ENCODE measurements around the gene TCF3. TPM values are rescaled to one million over a fixed set of nuclear protein-coding genes. Genes with fewer than 3 reads are reported as not detected.
A peak's percentile ranks its signal among the peaks of the same experiment; 100 is the strongest.

Gene TCF3
- total and polyA plus RNA-seq, 2 donors: 76.0 to 81.2 TPM

GRCh38 chr19:1612114-1613086 is 40.0 kb downstream of the TCF3 start:
- peaks cover 0 to 7% of the 10 kb centered on the region in 2 donors for H3K9me3 ChIP-seq (ENCODE audit: control insufficient read depth in 2 of 2, insufficient read depth in 1 of 2, low read length in 1 of 2)
- H3K4me3 ChIP-seq (ENCODE audit: low read length in 2 of 2): no peak overlapping the region
- H3K27me3 ChIP-seq (ENCODE audit: control insufficient read depth in 2 of 2, insufficient read depth in 1 of 2, low read length in 1 of 2): no peaks in the 10 kb centered on the region
- H3K36me3 ChIP-seq (ENCODE audit: control insufficient read depth in 2 of 2, insufficient read depth in 2 of 2, low read length in 1 of 2): peaks cover 72 to 82% of the 10 kb centered on the region in 2 donors
- DNase-seq (ENCODE audit: low read depth in 6 of 9, low spot score in 9 of 9): no peak
- H3K27ac ChIP-seq (ENCODE audit: low read depth in 1 of 2, low read length in 1 of 2): no peak overlapping the region
- 99% methylated on average over 39 of the region's 39 CpGs for WGBS
- peaks cover 2 to 18% of the 10 kb centered on the region in 2 donors for H3K4me1 ChIP-seq (ENCODE audit: control insufficient read depth in 2 of 2, insufficient read depth in 2 of 2, low read length in 2 of 2)

- no peak for DNase-seq (ENCODE audit: low read depth in 6 of 9, low spot score in 9 of 9)
- Histone ChIP-seq H3K9me3 (ENCODE audit: control insufficient read depth in 2 of 2, insufficient read depth in 1 of 2, low read length in 1 of 2) (peaks cover 0 to 7% of the 10 kb centered on the region in 2 donors), H3K27ac (ENCODE audit: low read depth in 1 of 2, low read length in 1 of 2) (no peak overlapping the region), H3K36me3 (ENCODE audit: control insufficient read depth in 2 of 2, insufficient read depth in 2 of 2, low read length in 1 of 2) (peaks cover 62 to 72% of the 10 kb centered on the region in 2 donors), H3K4me1 (ENCODE audit: control insufficient read depth in 2 of 2, insufficient read depth in 2 of 2, low read length in 2 of 2) (peaks cover 3 to 22% of the 10 kb centered on the region in 2 donors), H3K27me3 (ENCODE audit: control insufficient read depth in 2 of 2, insufficient read depth in 1 of 2, low read length in 1 of 2) (no peaks in the 10 kb centered on the region), H3K4me3 (ENCODE audit: low read length in 2 of 2) (no peak overlapping the region)
- WGBS: 97% methylated on average over 15 of the region's 15 CpGs
Measured at GRCh38 chr19:1611353-1611752, 41.1 kb downstream of the TCF3 start.

DNA sequence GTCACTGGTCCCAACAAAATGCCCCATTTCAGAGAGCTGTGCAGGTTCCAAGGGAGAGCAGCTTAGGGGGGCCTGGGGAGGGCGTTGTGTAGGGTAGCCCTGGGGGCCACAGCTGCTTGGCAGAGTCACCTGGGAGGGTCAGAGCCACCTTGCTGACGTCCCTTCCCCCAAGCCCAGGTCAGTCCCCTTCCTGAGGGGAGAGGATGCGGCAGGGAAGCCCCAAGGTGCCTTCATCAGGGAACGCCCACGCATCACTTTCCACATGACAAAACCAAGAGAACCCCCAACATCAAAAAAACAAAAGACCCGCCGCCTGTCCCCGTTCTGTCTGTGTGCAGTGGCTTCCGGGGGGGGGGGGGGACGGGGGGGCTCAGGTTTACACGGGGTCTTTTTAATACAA is 41.8 kb downstream of the TCF3 start:
- peaks cover 7 to 29% of the 10 kb centered on the region in 2 donors for H3K4me1 ChIP-seq (ENCODE audit: control insufficient read depth in 2 of 2, insufficient read depth in 2 of 2, low read length in 2 of 2)
- H3K27me3 ChIP-seq (ENCODE audit: control insufficient read depth in 2 of 2, insufficient read depth in 1 of 2, low read length in 1 of 2): no peaks in the 10 kb centered on the region
- H3K36me3 ChIP-seq (ENCODE audit: control insufficient read depth in 2 of 2, insufficient read depth in 2 of 2, low read length in 1 of 2): peaks cover 57 to 65% of the 10 kb centered on the region in 2 donors
- WGBS: 83% methylated on average over 11 of the region's 11 CpGs
- H3K9me3 ChIP-seq (ENCODE audit: control insufficient read depth in 2 of 2, insufficient read depth in 1 of 2, low read length in 1 of 2): peaks cover 0 to 11% of the 10 kb centered on the region in 2 donors
- no peak overlapping the region for H3K4me3 ChIP-seq (ENCODE audit: low read length in 2 of 2)
- no peak for DNase-seq (ENCODE audit: low read depth in 6 of 9, low spot score in 9 of 9)
- no peak overlapping the region for H3K27ac ChIP-seq (ENCODE audit: low read depth in 1 of 2, low read length in 1 of 2)

GRCh38 chr19:1609680-1610474 is 42.5 kb downstream of the TCF3 start:
- Histone ChIP-seq H3K9me3 (ENCODE audit: control insufficient read depth in 2 of 2, insufficient read depth in 1 of 2, low read length in 1 of 2) (peaks cover 0 to 11% of the 10 kb centered on the region in 2 donors), H3K36me3 (ENCODE audit: control insufficient read depth in 2 of 2, insufficient read depth in 2 of 2, low read length in 1 of 2) (peaks cover 50 to 58% of the 10 kb centered on the region in 2 donors), H3K4me1 (ENCODE audit: control insufficient read depth in 2 of 2, insufficient read depth in 2 of 2, low read length in 2 of 2) (peaks cover 7 to 32% of the 10 kb centered on the region in 2 donors), H3K27me3 (ENCODE audit: control insufficient read depth in 2 of 2, insufficient read depth in 1 of 2, low read length in 1 of 2) (no peaks in the 10 kb centered on the region), H3K27ac (ENCODE audit: low read depth in 1 of 2, low read length in 1 of 2) (peak overlapping the region in 1 of 2 donors; percentile 8), H3K4me3 (ENCODE audit: low read length in 2 of 2) (no peak overlapping the region)
- 95% methylated on average over 16 of the region's 16 CpGs for WGBS
- DNase-seq (ENCODE audit: low read depth in 6 of 9, low spot score in 9 of 9): no peak

DNA sequence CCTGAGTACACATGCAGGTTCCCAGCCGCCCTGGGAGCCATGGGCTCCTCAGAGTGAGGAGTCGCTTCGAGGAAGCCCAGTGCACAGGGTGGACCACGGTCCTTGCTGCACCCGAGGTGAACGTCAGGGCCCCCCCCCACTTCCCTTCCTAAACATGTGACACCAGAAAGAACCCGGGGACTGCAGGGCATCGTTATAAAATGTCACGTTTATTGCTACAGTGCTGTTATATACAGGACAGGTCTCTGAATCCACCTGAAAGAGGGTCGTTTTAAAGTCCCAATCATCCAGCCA is 43.4 kb downstream of the TCF3 start:
- WGBS: 16% methylated on average over 10 of the region's 10 CpGs
- H3K27me3 ChIP-seq (ENCODE audit: control insufficient read depth in 2 of 2, insufficient read depth in 1 of 2, low read length in 1 of 2): no peaks in the 10 kb centered on the region
- peaks cover 0 to 11% of the 10 kb centered on the region in 2 donors for H3K9me3 ChIP-seq (ENCODE audit: control insufficient read depth in 2 of 2, insufficient read depth in 1 of 2, low read length in 1 of 2)
- H3K4me3 ChIP-seq (ENCODE audit: low read length in 2 of 2): no peak overlapping the region
- no peak for DNase-seq (ENCODE audit: low read depth in 6 of 9, low spot score in 9 of 9)
- no peak overlapping the region for H3K27ac ChIP-seq (ENCODE audit: low read depth in 1 of 2, low read length in 1 of 2)
- peaks cover 42 to 50% of the 10 kb centered on the region in 2 donors for H3K36me3 ChIP-seq (ENCODE audit: control insufficient read depth in 2 of 2, insufficient read depth in 2 of 2, low read length in 1 of 2)
- H3K4me1 ChIP-seq (ENCODE audit: control insufficient read depth in 2 of 2, insufficient read depth in 2 of 2, low read length in 2 of 2): peaks cover 7 to 40% of the 10 kb centered on the region in 2 donors

DNA sequence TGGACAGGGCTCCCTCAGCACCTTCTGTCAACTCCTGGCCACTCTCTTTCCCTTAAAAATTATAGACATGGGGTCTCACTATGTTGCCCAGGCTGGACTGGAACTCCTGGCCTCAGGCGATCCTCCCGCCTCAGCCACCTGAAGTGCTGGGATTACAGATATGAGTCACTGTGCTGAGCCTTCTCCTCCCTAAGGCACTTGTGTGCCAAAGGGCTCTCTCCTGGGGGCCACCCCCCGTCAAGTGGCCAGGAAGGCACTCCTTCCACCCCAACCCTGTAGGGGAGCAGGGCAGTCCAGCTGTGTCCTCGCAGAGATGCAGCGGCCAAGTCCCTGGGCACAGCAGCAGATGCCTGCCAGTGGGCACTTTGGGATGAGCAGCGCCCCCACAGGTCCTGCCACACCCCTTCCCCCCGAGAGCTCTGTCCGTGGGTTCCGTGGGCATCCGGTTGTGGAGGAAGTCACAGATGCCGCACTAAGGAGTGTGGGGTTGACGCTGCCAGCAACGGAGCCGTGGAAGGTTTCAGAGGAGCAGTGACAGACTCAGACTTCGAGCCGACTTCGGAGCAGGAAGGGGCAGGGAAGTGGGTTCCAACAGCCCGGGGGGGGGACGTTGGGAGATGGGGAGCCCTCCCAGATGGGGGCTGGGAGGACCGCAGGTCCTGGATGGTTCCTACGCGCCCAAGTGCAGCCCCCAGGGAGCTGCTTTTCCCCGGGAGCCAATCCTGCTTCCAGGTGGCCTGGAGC is 43.9 kb downstream of the TCF3 start:
- Histone ChIP-seq H3K36me3 (ENCODE audit: control insufficient read depth in 2 of 2, insufficient read depth in 2 of 2, low read length in 1 of 2) (peaks cover 37 to 45% of the 10 kb centered on the region in 2 donors), H3K27ac (ENCODE audit: low read depth in 1 of 2, low read length in 1 of 2) (peak overlapping the region in 1 of 2 donors; percentile 37), H3K27me3 (ENCODE audit: control insufficient read depth in 2 of 2, insufficient read depth in 1 of 2, low read length in 1 of 2) (no peaks in the 10 kb centered on the region), H3K4me3 (ENCODE audit: low read length in 2 of 2) (no peak overlapping the region), H3K4me1 (ENCODE audit: control insufficient read depth in 2 of 2, insufficient read depth in 2 of 2, low read length in 2 of 2) (peaks cover 7 to 42% of the 10 kb centered on the region in 2 donors), H3K9me3 (ENCODE audit: control insufficient read depth in 2 of 2, insufficient read depth in 1 of 2, low read length in 1 of 2) (peaks cover 0 to 11% of the 10 kb centered on the region in 2 donors)
- no peak for DNase-seq (ENCODE audit: low read depth in 6 of 9, low spot score in 9 of 9)
- WGBS: 33% methylated on average over 23 of the region's 23 CpGs

DNA sequence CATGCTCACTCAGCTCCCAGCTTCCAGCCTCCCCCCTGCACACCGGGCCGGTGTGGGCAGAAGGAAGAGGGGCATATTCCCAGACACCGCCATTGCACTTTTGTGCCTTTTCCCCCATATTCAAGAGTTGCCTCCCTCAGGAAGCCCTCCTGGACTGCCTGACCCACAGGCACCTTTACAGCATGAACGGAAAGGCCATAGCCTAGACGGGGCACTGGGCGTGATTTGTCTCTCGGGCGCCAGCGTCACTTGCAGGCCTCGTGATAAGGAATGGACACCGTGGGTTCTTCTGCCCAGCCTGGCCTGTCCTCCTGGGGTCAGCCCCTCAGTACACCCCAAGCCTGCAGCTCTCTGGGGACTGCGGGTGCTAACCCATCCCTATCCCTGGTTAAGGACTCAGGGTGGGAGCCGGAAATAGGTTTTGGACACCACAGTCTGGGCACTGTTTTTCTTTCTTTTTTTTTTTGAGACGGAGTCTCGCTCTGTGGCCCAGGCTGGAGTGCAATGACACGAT is 46.2 kb downstream of the TCF3 start:
- H3K4me3 ChIP-seq (ENCODE audit: low read length in 2 of 2): peak overlapping the region; percentile 97 to 100
- WGBS: 28% methylated on average over 16 of the region's 16 CpGs
- peak overlapping the region; percentile 98 to 99 for H3K27ac ChIP-seq (ENCODE audit: low read depth in 1 of 2, low read length in 1 of 2)
- H3K27me3 ChIP-seq (ENCODE audit: control insufficient read depth in 2 of 2, insufficient read depth in 1 of 2, low read length in 1 of 2): no peaks in the 10 kb centered on the region
- H3K36me3 ChIP-seq (ENCODE audit: control insufficient read depth in 2 of 2, insufficient read depth in 2 of 2, low read length in 1 of 2): peaks cover 19 to 26% of the 10 kb centered on the region in 2 donors
- H3K4me1 ChIP-seq (ENCODE audit: control insufficient read depth in 2 of 2, insufficient read depth in 2 of 2, low read length in 2 of 2): peaks cover 7 to 39% of the 10 kb centered on the region in 2 donors
- peaks cover 0 to 9% of the 10 kb centered on the region in 2 donors for H3K9me3 ChIP-seq (ENCODE audit: control insufficient read depth in 2 of 2, insufficient read depth in 1 of 2, low read length in 1 of 2)
- DNase-seq (ENCODE audit: low read depth in 6 of 9, low spot score in 9 of 9): no peak

- Histone ChIP-seq H3K4me1 (ENCODE audit: control insufficient read depth in 2 of 2, insufficient read depth in 2 of 2, low read length in 2 of 2) (peaks cover 7 to 39% of the 10 kb centered on the region in 2 donors), H3K27ac (ENCODE audit: low read depth in 1 of 2, low read length in 1 of 2) (peak within 1 kb of the TSS; percentile 98 to 99), H3K9me3 (ENCODE audit: control insufficient read depth in 2 of 2, insufficient read depth in 1 of 2, low read length in 1 of 2) (peaks cover 0 to 9% of the 10 kb centered on the region in 2 donors), H3K27me3 (ENCODE audit: control insufficient read depth in 2 of 2, insufficient read depth in 1 of 2, low read length in 1 of 2) (no peaks in the 10 kb centered on the region), H3K4me3 (ENCODE audit: low read length in 2 of 2) (peak within 1 kb of the TSS; percentile 97 to 100), H3K36me3 (ENCODE audit: control insufficient read depth in 2 of 2, insufficient read depth in 2 of 2, low read length in 1 of 2) (peaks cover 16 to 21% of the 10 kb centered on the region in 2 donors)
- WGBS: under 1% methylated on average over 79 of the region's 79 CpGs
- peak; percentile 79 to 95 (median 85) for DNase-seq (ENCODE audit: low read depth in 6 of 9, low spot score in 9 of 9)
Measured at GRCh38 chr19:1605236-1606137, 46.9 kb downstream of the TCF3 start, which contains the start of gene UQCR11. Gene UQCR11 (minus strand): TSS chr19:1605462. CDS start chr19:1605409, 53 bp downstream.

Data from thymus (tissue), 11 donors.